ENCODE results near the gene RCN2. TPM values are rescaled to one million over a fixed set of nuclear protein-coding genes. Genes with fewer than 3 reads are reported as not detected.

RCN2 gene
- total RNA-seq, 1 experiment from 2014 or later: 48.1 TPM

GRCh38 chr15:76976141-76976540 is 44.6 kb downstream of the RCN2 start:
- H3K27me3 Mint-ChIP-seq (ENCODE audit: insufficient read depth, unreplicated experiment): no peaks in the 10 kb centered on the region
- no peak overlapping the region for H3K4me3 Mint-ChIP-seq (ENCODE audit: unreplicated experiment)
- no peaks in the 10 kb centered on the region for H3K9me3 Mint-ChIP-seq (ENCODE audit: unreplicated experiment)
- no peaks in the 10 kb centered on the region for H3K36me3 Mint-ChIP-seq (ENCODE audit: insufficient read depth, unreplicated experiment)
- no TSS peak for BruUV-seq (replicated peaks)
- intact Hi-C loops (cut with micrococcal nuclease): no loop called here
- ChIA-PET POLR2A (no interaction called here), CTCF (no interaction called here)
- no peaks in the 10 kb centered on the region for H3K4me1 Mint-ChIP-seq (ENCODE audit: insufficient read depth, unreplicated experiment)
- no peak overlapping the region for H3K27ac Mint-ChIP-seq (ENCODE audit: low read depth, unreplicated experiment)
- no peak for TF ChIP-seq CTCF (IDR thresholded peaks at IDR 0.05; ENCODE audit: unreplicated experiment)
- DNase-seq (ENCODE audit: unreplicated experiment): no peak

- Mint-ChIP-seq H3K9me3 (ENCODE audit: unreplicated experiment) (no peaks in the 10 kb centered on the region), H3K27me3 (ENCODE audit: insufficient read depth, unreplicated experiment) (no peaks in the 10 kb centered on the region), H3K27ac (ENCODE audit: low read depth, unreplicated experiment) (no peak overlapping the region), H3K4me3 (ENCODE audit: unreplicated experiment) (no peak overlapping the region), H3K36me3 (ENCODE audit: insufficient read depth, unreplicated experiment) (no peaks in the 10 kb centered on the region), H3K4me1 (ENCODE audit: insufficient read depth, unreplicated experiment) (no peaks in the 10 kb centered on the region)
- DNase-seq (ENCODE audit: unreplicated experiment): no peak
- POLR2A ChIA-PET: no interaction called here
- BruUV-seq (replicated peaks): no TSS peak
- CTCF ChIA-PET: interaction anchor here (0.7 kb wide), 1 partner anchor 1441 kb away, joined by 3 read pairs; no protein-coding TSS in a partner anchor
- no peak for TF ChIP-seq CTCF (IDR thresholded peaks at IDR 0.05; ENCODE audit: unreplicated experiment)
- intact Hi-C loops (cut with micrococcal nuclease): no loop called here
These were observed 45.2 kb downstream of the RCN2 start for GRCh38 chr15:76976572-76977270.

- no peaks in the 10 kb centered on the region for H3K9me3 Mint-ChIP-seq (ENCODE audit: unreplicated experiment)
- DNase-seq (ENCODE audit: unreplicated experiment): no peak
- H3K36me3 Mint-ChIP-seq (ENCODE audit: insufficient read depth, unreplicated experiment): no peaks in the 10 kb centered on the region
- H3K27ac Mint-ChIP-seq (ENCODE audit: low read depth, unreplicated experiment): no peak overlapping the region
- no peak for TF ChIP-seq CTCF (IDR thresholded peaks at IDR 0.05; ENCODE audit: unreplicated experiment)
- no peaks in the 10 kb centered on the region for H3K27me3 Mint-ChIP-seq (ENCODE audit: insufficient read depth, unreplicated experiment)
- H3K4me1 Mint-ChIP-seq (ENCODE audit: insufficient read depth, unreplicated experiment): no peaks in the 10 kb centered on the region
- no peak overlapping the region for H3K4me3 Mint-ChIP-seq (ENCODE audit: unreplicated experiment)
- no TSS peak for BruUV-seq (replicated peaks)
- ChIA-PET CTCF (no interaction called here), POLR2A (no interaction called here)
- intact Hi-C loops (cut with micrococcal nuclease): no loop called here
These were observed 47.2 kb downstream of the RCN2 start for GRCh38 chr15:76978522-76979330.

GRCh38 chr15:76979331-76979925 is 47.9 kb downstream of the RCN2 start:
- ChIA-PET CTCF (no interaction called here), POLR2A (interaction anchor here (0.6 kb wide), 1 partner anchor 201 kb away, joined by 3 read pairs; no protein-coding TSS in a partner anchor)
- no peaks in the 10 kb centered on the region for H3K27me3 Mint-ChIP-seq (ENCODE audit: insufficient read depth, unreplicated experiment)
- TF ChIP-seq CTCF (IDR thresholded peaks at IDR 0.05; ENCODE audit: unreplicated experiment): no peak
- H3K4me3 Mint-ChIP-seq (ENCODE audit: unreplicated experiment): no peak overlapping the region
- no peaks in the 10 kb centered on the region for H3K4me1 Mint-ChIP-seq (ENCODE audit: insufficient read depth, unreplicated experiment)
- intact Hi-C loops (cut with micrococcal nuclease): no loop called here
- H3K9me3 Mint-ChIP-seq (ENCODE audit: unreplicated experiment): no peaks in the 10 kb centered on the region
- no peak overlapping the region for H3K27ac Mint-ChIP-seq (ENCODE audit: low read depth, unreplicated experiment)
- no peaks in the 10 kb centered on the region for H3K36me3 Mint-ChIP-seq (ENCODE audit: insufficient read depth, unreplicated experiment)
- no peak for DNase-seq (ENCODE audit: unreplicated experiment)
- no TSS peak for BruUV-seq (replicated peaks)

All from MCF 10A (cell line).